NCI-H128 (cell line): ENCODE results near the gene UNC80.

ENCODE experiments used
- DNase-seq: peaks from one replicate; lab custom pipeline; 2025; ENCODE audit not compliant: unreplicated experiment; lab: John Stamatoyannopoulos, UW

The UNC80 gene

DNA sequence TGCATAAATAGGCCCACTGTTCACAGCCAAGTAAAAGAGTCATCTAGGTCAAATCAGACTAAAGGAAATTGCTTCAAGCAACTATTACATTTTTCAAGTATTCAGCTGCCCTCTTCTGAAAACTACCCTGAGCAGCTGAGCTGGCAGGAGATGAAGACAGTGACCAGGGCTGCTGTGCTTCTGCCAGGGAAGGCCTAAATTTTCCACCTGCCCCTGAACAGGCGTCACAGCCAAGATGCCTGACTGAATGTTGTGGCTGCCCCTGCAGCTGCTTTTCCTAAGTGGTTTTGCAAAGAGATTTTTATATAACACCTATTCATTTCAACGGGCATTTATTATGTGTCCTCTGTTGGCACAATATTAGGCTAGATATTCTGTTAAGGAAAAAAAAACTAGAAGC is 134.1 kb downstream of the UNC80 start:
- DNase-seq = no peak

DNA sequence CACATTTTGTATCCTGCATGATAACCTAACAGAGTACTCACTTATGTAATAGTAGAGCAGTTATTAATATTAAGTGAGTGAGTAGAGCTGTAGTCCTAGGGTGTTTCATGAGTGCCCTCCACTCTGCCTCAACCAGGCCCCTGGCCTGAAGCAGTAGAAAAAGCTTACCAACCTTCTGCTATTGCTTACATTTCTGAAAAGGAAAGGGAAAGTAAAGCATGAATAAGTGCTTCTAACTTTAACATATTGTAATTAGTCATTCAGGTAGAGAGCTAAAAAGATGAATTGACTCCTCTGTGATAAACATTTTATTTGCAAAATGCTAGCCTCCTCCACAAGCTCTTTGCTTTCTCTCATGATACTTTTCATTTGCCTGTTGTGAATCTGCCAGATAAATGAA is 136.1 kb downstream of the UNC80 start:
- no peak for DNase-seq

DNA sequence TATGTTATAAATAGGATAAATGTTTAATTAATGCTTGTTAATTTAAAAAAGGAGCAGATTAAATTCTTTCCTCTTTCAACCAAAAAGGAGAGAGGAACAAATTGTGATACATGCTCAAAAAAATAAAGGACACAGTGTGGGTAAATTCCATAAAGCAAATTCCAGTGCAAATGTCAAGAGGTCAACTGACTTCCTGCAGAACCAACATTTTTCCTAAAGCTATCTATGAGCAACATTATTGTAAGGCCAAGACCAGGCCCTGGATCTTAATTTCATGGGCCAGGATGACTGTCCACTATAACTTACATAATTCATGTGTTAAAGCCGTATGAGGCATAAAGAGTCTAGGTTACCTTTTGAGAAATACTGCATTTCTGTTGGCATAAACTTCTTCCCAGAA is 136.9 kb downstream of the UNC80 start:
- no peak for DNase-seq

DNA sequence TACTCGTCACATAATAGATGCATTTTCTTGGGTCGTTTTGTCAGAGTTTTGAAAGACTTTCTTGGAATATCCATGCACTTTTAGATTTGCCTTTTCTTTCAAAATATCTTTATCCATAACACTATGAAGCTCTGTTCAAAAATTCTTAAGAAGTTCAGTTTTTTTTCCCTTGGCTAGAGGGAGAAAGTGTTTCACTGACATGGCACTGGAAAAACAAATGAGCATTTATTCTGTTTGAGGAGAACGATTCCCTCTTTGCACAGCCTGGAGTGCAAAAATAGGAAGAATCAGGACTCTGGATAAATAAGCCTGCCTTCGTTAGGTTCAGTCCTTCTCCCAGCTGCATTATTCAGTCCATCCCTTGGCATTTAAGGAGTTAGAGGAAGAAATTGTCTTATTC is 139.9 kb downstream of the UNC80 start:
- no peak for DNase-seq

DNA sequence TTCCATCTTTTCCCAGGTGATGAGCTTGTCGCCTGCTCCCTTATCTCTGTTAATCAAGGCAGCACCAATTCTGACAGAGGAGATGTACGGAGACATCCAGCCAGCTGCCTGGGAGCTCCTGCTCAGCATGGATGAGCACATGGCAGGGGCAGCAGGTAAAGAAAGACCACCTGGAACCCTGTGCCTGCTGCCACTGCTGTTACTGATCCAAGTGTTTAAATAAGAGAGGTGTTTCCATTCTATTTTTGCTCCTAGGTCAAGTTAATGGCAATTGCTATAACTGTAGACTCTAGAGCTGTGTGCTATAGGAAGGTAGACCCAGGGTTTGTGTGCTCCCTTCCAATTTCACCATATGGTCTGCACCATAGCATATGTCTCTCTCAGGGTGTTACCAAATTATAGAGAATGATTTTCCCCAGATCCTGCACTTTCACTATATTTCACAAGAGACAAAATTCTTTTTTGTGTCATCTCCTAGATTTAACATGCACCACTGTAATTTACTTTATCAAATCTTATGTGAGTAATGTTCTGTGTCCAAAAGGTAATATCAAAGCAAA is 142.2 kb downstream of the UNC80 start:
- DNase-seq = no peak

DNA sequence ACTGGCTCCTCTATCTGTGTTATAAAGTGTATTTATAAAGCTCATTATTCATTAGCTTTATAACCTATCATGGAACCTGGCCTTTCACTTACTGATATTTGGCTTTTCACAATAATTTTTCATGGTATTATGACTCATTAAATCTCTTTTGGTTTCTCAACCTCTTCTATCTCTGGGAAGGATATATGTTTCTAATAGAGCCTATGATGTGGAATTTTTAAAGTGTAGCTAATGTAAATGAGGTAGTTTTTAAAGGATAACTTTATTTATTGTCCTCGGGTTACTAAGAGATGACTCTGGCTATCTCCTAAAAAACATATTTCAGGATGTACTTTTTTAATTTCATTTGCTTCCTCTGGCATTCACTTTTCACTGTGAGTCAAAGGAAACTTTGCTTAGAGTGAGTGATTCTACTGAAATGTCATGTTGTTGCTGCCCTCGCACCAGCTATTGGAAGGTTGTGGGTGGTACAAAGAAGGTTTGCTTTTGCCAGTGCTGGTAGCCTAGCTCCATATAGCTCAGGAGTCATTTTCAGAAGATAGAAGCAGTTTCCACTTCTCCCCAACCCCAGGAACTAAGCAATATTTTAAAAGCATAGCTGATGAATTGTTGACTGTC is 145.6 kb downstream of the UNC80 start:
- no peak for DNase-seq

DNA sequence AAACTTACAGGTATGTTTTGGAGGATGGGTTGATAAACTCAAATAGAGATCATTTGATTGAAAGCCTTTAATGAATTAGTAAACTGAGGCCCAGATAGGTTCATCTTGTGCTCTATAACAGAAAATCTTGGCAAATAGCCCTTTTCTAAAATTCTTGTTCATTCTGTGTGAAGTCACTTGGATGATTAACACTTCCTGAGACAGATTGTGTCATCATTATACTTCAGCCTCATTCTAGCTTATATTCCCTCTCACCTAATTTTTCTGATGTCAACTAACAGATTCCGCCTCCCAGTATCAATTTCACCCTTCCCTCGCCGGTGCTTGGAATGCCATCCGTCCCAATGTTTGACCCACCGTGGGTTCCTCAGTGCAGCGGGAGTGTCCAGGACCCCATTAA is 146.6 kb downstream of the UNC80 start:
- no peak for DNase-seq

DNA sequence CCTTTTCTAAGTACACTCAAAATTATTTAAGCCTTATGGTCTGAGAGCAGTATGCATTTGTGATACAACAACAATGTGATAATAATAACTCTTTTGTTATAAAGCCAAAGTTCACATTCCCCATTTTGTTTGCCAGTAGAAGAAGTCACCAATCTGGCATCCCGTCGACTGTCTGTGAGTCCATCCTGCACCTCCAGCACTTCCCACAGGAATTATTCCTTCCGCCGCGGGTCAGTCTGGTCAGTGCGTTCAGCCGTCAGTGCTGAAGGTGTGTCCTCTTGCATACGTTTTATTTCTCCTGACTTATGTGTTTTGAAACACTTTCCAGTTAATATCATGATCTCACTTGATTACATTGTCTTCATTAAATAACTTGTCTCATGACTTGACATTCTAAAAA is 150.5 kb downstream of the UNC80 start:
- no peak for DNase-seq

DNA sequence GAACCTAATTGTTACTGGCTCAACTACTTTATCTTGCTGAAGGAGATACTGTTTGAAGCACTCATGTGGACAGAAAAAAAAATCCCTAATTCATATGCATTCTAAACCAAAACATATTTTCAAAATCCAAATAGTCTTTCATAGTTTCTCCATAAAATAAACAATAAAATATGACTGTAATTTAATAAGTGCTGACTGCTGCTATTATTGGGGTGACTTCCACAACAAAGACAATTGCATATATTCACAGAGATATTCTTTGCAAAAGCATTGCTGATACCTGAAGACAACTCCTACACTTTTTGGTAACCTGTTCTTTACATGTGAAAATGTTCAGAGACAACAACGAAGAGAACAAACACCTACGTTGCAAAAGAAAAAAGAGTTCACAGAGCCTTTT is 157.7 kb downstream of the UNC80 start:
- no peak for DNase-seq

DNA sequence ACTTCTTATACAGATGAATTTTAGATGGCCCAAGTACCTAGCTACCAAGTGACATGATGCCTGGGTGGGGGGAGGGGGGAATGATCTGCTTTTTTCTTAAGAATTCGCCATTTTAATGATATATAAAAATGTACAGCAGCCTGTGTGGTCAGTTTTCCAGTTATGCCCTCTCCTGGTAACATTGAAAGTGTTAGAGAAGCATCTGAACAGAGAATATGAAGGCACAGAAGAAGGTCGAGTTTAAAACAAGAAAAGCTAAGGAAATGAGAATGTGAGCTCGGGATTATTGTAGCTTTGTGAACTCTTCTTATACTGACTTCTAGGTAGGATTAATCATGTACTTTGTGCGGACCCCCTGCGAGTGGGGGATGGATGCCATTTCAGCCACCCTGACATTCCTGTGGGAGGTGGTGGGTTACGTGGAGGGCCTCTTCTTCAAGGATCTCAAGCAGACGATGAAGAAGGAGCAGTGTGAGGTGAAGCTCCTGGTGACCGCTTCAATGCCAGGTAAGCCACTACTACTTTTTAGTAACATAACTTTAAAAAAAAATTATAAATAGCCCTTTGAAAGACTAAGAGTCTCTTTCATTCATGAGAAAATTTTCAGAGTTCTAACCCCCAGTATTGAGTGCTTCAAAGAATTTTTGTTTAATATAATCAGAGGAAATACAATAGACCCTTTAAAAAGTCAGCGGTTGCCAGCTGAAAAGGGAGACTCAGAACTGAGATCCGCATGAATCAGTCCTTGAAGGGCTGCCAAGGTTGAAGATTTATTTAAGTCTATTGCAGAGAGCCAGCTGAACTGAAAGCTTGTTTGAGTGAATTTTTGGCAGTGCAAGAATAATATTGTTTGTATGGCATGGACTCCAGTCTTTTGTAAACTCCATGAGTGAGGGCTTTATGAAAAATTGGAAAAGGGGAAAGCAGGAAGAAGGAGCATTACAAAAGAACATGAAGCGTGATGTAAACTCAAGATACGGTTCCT is 162.2 kb downstream of the UNC80 start:
- DNase-seq = no peak

DNA sequence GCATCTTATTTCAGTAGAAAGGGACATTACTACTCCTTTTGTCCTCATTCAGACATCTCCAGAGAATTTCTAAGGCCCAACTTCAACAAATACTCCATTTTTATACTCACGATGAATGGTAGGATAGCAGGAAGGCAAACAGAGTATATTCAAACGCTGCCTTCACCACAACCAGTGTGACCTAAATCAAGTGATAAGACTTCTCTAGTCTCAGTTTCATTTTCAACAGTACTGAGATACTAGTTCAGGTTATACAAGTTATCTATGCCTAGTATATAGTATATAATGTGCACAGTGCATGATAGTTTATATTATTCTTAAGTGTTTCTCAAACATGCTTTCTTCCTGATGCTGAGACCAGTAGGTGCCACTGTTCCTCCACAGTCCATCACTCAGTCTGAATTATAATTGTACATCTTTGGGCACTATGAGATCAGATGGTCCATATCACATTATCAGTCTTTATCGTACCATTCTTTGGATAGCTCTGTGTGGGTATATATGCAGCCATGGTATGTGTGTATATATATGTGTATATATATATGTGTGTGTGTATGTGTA is 164.6 kb downstream of the UNC80 start:
- no peak for DNase-seq

DNA sequence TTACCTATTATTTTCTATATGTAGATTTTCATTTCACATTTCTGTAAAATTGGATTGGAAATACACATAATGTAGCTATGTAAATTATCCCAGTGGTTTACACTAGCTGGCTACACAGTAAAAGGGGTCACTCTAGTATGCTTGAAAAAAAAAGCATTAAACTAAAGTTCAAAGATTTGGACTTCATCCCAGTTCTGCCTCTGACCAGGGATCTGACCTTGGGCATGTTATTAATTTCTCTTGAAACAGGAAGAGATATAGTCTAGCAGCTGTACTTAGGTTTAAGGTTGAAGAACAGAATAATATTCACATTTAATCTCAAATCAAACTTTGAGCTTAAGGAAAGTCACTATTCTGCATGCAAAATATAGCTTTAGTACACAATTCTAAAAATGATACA is 166.3 kb downstream of the UNC80 start:
- DNase-seq = no peak

DNA sequence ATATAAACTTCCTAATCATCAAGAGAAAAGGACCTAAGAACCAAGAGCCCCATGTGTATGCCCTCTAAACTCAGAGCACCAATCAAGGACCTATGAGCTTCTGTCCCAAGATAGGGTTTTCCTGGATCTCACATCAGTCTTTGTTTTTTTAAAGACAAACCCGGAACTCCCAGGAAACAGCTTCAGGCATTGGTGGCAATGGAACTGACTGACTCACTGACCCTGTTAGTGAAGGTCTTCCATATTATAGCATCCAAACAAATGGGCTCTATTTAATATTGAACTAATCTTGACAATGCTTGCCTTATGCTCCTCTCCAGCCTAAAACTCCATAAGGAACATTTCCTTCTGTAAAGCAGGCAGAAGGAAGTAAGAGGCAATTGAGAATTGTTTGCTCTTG is 167.3 kb downstream of the UNC80 start:
- DNase-seq = no peak

DNA sequence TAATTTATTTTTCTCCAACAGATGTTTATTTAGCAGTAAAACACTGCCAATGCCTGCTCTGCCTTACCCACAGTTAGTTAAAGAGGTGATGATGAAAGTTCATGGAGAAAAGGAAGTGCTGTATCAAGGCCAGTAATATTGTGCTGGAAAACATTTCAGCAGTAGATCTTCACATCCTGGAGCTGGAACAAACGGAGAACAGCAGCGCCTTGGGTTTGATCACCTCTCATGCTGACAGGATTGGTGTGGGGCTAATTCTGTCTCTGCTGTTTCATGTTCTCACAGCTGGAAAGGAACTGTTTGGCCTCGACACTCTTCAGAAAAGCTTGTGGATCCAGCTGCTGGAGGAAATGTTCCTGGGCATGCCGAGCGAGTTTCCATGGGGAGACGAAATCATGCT is 169.3 kb downstream of the UNC80 start:
- DNase-seq = no peak

DNA sequence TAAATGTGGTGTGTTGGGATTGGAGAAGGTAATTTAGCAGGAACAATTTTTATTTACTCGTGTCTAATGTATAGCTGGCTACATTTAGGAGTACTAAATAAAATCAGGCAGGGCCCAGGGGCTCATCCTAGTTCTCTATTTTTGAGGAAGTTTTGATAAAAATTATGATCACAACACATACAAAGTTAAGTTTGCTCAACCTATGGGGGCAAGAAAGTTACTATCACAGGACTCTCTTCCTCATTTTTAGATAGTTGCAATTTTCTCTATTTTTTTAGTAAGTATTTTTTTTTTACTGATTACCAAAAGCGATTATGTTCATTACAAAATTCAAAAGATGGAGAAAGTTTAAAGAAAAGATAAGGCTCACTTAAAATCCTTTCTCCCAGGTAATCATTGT is 170.8 kb downstream of the UNC80 start:
- no peak for DNase-seq

DNA sequence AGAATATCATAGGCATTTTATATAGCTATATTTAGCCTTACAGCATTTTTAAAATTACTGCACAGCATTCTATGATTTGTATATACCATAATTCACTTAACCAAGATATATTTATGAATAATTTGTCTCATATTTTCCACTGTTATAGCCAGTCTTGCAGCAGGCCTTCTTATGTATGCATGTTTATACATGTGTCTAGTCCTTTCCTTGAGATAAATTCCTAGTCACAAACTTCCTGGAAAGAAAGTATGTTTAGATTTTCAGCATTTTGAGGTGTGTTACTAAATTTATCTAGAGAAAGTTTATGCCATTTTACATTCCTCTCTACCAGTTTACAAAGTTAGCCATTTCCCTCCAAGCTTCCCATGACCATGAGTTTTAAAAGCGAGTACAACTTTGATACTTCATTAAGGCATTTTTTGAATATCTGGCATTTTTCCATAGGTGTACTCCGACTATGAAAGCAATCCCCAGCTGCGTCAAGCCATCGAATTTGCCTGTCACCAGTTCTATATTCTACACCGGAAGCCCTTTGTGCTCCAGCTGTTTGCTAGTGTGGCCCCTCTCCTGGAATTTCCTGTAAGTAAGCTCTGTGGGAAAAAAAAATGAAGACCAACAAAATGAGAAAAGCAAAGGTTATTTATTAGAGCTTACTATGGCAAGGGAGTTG is 171.4 kb downstream of the UNC80 start:
- DNase-seq = no peak

DNA sequence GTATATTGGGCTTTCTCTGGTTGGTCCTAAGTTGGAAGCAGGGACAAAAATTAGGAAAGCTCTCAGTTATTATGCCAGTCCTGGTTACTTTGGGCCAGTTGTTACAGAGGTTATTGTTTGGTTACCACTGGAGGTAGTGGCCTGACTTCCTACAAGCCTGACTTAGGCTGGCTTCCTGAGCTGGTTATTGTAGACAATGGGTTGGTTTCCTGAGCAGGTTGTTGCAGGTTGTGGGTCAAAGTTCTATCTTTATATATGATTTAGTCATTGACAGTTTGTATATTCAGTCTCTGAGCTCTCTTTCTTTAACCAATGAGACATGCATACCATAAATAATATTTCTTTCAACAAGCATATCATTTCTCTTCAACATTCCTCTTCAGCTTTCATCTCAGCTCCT is 172.1 kb downstream of the UNC80 start:
- no peak for DNase-seq

DNA sequence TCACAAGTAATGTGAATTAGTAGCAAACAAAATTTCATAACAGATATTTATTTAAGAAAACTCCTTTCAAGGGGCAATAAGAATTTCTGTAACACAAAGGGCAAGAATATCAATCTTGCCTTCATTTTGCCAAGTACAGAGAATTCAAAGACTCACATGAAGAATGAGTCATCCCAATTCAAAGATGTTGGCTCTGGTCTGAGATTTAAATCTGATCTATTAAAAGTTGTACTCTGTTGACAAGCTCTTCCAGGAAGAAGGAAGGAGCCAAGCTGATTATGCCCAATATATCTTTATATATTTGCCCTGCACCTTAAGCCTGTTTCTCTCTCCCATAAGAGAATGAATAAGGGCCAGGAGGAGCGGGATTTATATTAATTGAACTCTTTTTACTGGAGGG is 174.9 kb downstream of the UNC80 start:
- no peak for DNase-seq

DNA sequence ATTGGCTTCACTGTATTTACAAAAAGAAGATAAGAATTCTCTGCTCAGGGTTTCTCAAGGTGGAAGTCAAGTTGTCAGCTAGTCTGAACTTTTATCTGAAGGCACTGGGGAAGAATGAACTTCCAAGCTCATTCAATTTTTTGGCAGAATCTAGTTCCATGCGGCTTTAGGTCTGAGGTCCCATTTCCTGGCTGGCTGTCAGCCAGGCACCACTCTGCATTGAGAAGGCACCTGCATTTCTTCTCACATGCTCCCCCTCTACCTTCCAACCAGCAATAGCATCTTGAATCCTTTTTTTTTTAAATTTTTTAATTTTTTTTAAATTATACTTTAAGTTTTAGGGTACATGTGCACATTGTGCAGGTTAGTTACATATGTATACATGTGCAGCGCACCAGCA is 184.6 kb downstream of the UNC80 start:
- no peak for DNase-seq

DNA sequence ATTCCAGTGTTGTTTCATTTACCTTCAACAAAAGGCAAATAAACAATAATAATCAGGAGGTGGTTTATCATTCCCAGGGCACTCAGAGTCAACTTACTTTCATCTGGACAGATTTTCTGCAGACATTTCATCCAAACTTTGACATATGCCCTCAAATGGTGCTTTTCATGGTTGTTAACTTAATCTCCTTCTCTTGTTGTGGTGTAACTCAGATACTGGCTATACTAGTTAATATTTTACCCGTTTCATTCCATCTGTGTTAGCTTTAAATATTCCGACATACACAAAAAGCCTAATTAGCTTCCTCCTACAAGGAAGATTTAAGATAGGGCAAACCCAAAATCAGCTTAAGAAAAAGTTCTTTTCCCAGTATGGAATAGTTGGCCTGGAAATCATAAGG is 186.4 kb downstream of the UNC80 start:
- DNase-seq = no peak

DNA sequence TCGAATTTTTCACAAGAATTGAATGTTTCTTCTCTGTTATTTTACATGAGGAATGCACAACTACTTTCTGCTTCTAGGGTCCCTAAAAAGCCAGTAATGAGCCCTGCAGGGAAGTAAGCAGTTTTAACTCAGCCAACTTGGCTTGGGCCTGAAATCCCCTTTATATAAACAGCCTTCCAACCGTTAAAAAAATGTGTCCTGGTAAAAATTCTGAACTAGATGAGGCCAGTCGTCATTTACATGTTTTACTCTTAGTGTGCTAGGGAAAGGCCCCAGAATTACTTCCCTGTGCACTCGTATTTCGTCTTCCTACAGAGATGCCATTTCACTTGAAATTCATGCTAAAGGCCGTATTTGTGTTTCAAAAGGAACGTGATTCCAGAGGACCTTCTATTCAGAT is 188.4 kb downstream of the UNC80 start:
- no peak for DNase-seq
